Natural killer cell (primary cell): ENCODE results near the gene RASGRP4. TPM values are rescaled to one million over a fixed set of nuclear protein-coding genes. Genes with fewer than 3 reads are reported as not detected.
A peak's percentile ranks its signal among the peaks of the same experiment; 100 is the strongest.
"Not testable (repeated sequence)": the region's sequence is repeated elsewhere in the genome, so short reads cannot be mapped to it uniquely, and the experiment has no call there.

Experiments
- ATAC-seq, 3 donors: fragments of 150-1000 bp in 2 of 3; fragments of 200-7000 bp in 1 of 3; cut with Tn5 transposase; 1 replicate in 1 of 3; 2 replicates in 2 of 3; pipeline ENCODE4 v1.10.0; 2021; ENCODE audit warnings: mild to moderate bottlenecking in 2 of 3, moderate library complexity in 2 of 3
- DNase-seq, 2 donors: peaks; one replicate each; pipeline versions ENCODE4 v3.0.0 to v3.0.0-alpha.2; 2013 to 2021; ENCODE audit warnings: mixed read lengths in 1 of 2
- H3K27ac ChIP-seq: one replicate; pipeline ENCODE4 v1.5.1; 2013; ENCODE audit warnings: mild to moderate bottlenecking, low read length
- H3K27me3 ChIP-seq: one replicate; pipeline ENCODE4 v1.6.1; 2013; ENCODE audit warnings: low read length; ENCODE audit not compliant: control insufficient read depth, insufficient read depth
- H3K36me3 ChIP-seq: one replicate; pipeline ENCODE4 v1.6.1; 2013; ENCODE audit warnings: low read length; ENCODE audit not compliant: control insufficient read depth, insufficient read depth
- H3K4me1 ChIP-seq: one replicate; pipeline ENCODE4 v1.6.1; 2013; ENCODE audit warnings: low read length; ENCODE audit not compliant: control insufficient read depth, insufficient read depth
- H3K4me3 ChIP-seq: one replicate; pipeline ENCODE4 v1.5.1; 2013; ENCODE audit warnings: low read length
- H3K9me3 ChIP-seq: one replicate; pipeline ENCODE4 v1.6.1; 2013; ENCODE audit warnings: low read length; ENCODE audit not compliant: control insufficient read depth, insufficient read depth
- H3K27ac Mint-ChIP-seq, 2 donors: one replicate each; pipeline ENCODE4 v1.8.0; 2022; ENCODE audit warnings: mild to moderate bottlenecking in 2 of 2, mixed read lengths in 2 of 2, moderate library complexity in 1 of 2
- H3K27me3 Mint-ChIP-seq, 2 donors: one replicate each; pipeline ENCODE4 v1.8.0; 2022; ENCODE audit warnings: low read depth in 2 of 2, mixed read lengths in 2 of 2
- H3K36me3 Mint-ChIP-seq: one replicate; pipeline ENCODE4 v1.8.0; 2022; ENCODE audit warnings: mixed read lengths
- H3K4me1 Mint-ChIP-seq, 2 donors: one replicate each; pipeline ENCODE4 v1.8.0; 2022; ENCODE audit warnings: mixed read lengths in 2 of 2
- H3K4me3 Mint-ChIP-seq: one replicate; pipeline ENCODE4 v1.8.0; 2022; ENCODE audit warnings: mild to moderate bottlenecking, moderate library complexity, mixed read lengths
- H3K9me3 Mint-ChIP-seq, 2 donors: one replicate each; pipeline ENCODE4 v1.8.0; 2022; ENCODE audit warnings: mixed read lengths in 2 of 2
- CTCF ChIP-seq: fragments of 200-600 bp; IDR thresholded peaks from one replicate; pipeline ENCODE4 v1.8.0; 2022; ENCODE audit warnings: antibody characterized with exemption
- WGBS: methylation state at CpG from one replicate; pipeline ENCODE4 v1.1.7; 2013; ENCODE audit warnings: missing lambda C conversion rate; ENCODE audit not compliant: insufficient coverage; 5-methylcytosine and 5-hydroxymethylcytosine counted together
- intact Hi-C: fragments of 100-400 bp; cut with micrococcal nuclease; formaldehyde crosslinking; loops from one replicate; pipeline ENCODE4 v1.14.2; 2022
- total RNA-seq, 4 donors: library from RNA; stranded (reverse); fragments of 120-200 nt in 1 of 4; gene quantifications; one replicate each; pipeline versions ENCODE4 v1.2.3 to v1.2.4, GENCODE V29; 2013 to 2022

RASGRP4 gene
- 1 to 10 TPM; 2.3 to 9.3 (median 5.7) TPM for total RNA-seq
- total RNA-seq (2013), result 2.7 TPM

GRCh38 chr19:38425810-38426466 is at the start of gene RASGRP4:
Gene RASGRP4, minus strand, starts transcription at chr19:38426219. Its CDS starts 128 bp downstream, at chr19:38426091.
- Histone ChIP-seq H3K4me3 (peak within 1 kb of the TSS; percentile 9), H3K9me3 (no peaks in the 10 kb centered on the region), H3K27ac (no peak within 1 kb of the TSS), H3K4me1 (peaks cover 10% of the 10 kb centered on the region), H3K27me3 (no peaks in the 10 kb centered on the region), H3K36me3 (no peaks in the 10 kb centered on the region)
- Mint-ChIP-seq H3K9me3 (no peaks in the 10 kb centered on the region), H3K4me1 (peaks cover 5 to 13% of the 10 kb centered on the region in 2 donors), H3K27me3 (peaks cover 4 to 6% of the 10 kb centered on the region in 2 donors), H3K36me3 (no peaks in the 10 kb centered on the region), H3K4me3 (peak within 1 kb of the TSS; percentile 47), H3K27ac (peak within 1 kb of the TSS in 1 of 2 donors; percentile 60)
- peak in 2 of 3 donors; percentile 53 to 73 for ATAC-seq
- WGBS, result 18% methylated on average over 16 of the region's 20 CpGs
- DNase-seq, result peak in 1 of 2 donors; percentile 64
- no peak for TF ChIP-seq CTCF
- intact Hi-C loops, result no loop called here

GRCh38 chr19:38475176-38475575 is 49.2 kb upstream of the RASGRP4 start:
- Mint-ChIP-seq H3K36me3 (no peaks in the 10 kb centered on the region), H3K9me3 (no peaks in the 10 kb centered on the region), H3K4me1 (no peaks in the 10 kb centered on the region), H3K27ac (no peak overlapping the region), H3K27me3 (no peaks in the 10 kb centered on the region), H3K4me3 (no peak overlapping the region)
- intact Hi-C loops, result no loop called here
- no peak overlapping the region for H3K27ac ChIP-seq
- ATAC-seq (no peak), DNase-seq (no peak)
- H3K27me3 ChIP-seq, result no peaks in the 10 kb centered on the region
- no peaks in the 10 kb centered on the region for H3K4me1 ChIP-seq
- no peaks in the 10 kb centered on the region for H3K9me3 ChIP-seq
- no peak overlapping the region for H3K4me3 ChIP-seq
- WGBS, result 92% methylated on average over 13 of the region's 13 CpGs
- no peak for TF ChIP-seq CTCF
- no peaks in the 10 kb centered on the region for H3K36me3 ChIP-seq

- no peaks in the 10 kb centered on the region for H3K9me3 Mint-ChIP-seq
- no peaks in the 10 kb centered on the region for H3K27me3 ChIP-seq
- H3K4me1 ChIP-seq, result no peaks in the 10 kb centered on the region
- WGBS, result 92% methylated on average over 21 of the region's 21 CpGs
- intact Hi-C loops, result no loop called here
- no peak overlapping the region for H3K27ac ChIP-seq
- H3K4me3 Mint-ChIP-seq, result no peak overlapping the region
- TF ChIP-seq CTCF, result no peak
- no peak for DNase-seq
- no peak for ATAC-seq
- H3K4me1 Mint-ChIP-seq, result no peaks in the 10 kb centered on the region
- no peak overlapping the region for H3K4me3 ChIP-seq
- H3K36me3 ChIP-seq, result no peaks in the 10 kb centered on the region
- no peaks in the 10 kb centered on the region for H3K36me3 Mint-ChIP-seq
- H3K9me3 ChIP-seq, result no peaks in the 10 kb centered on the region
- H3K27me3 Mint-ChIP-seq, result no peaks in the 10 kb centered on the region
- H3K27ac Mint-ChIP-seq, result no peak overlapping the region
These were observed 47.2 kb upstream of the RASGRP4 start for GRCh38 chr19:38473201-38473600.

- H3K4me1 ChIP-seq, H3K27me3 ChIP-seq, DNase-seq, H3K27ac ChIP-seq, intact Hi-C loops, H3K36me3 ChIP-seq, ATAC-seq, H3K4me1 Mint-ChIP-seq, H3K27me3 Mint-ChIP-seq, H3K27ac Mint-ChIP-seq, H3K36me3 Mint-ChIP-seq, H3K4me3 ChIP-seq, H3K4me3 Mint-ChIP-seq, H3K9me3 Mint-ChIP-seq, H3K9me3 ChIP-seq: not testable (repeated sequence)
- 93% methylated on average over 4 of the region's 4 CpGs for WGBS
These were observed 46.7 kb upstream of the RASGRP4 start for GRCh38 chr19:38472725-38473124.
